ENCODE data around the gene JPT2. TPM values are rescaled to one million over a fixed set of nuclear protein-coding genes. Genes with fewer than 3 reads are reported as not detected.

Gene JPT2
- total and polyA plus RNA-seq, 2 experiments from 2014 or later, result 43.8 to 139 TPM

DNA sequence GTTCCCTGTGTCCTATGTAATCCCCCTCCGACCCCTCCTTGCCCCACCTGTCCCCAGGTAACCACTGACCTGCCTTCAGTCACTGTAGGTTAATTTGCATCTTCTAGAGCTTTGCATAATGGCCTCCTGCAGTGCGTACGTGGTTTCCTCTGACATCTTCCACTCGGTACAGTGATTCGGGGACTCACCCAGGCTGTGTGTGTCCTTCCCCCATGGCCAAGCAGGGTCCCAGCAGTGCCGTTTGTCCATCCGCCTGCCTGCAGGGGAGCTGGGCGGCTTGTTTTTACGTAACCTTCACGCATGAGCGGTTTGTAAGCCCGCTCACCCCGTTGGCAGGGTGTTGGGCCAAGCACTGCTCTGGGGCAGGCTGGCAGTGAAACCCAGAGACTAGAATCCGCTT, 35.9 kb downstream of the JPT2 start (continued):
- TF ChIP-seq REST (IDR thresholded peaks at IDR 0.05; ENCODE audit: unreplicated experiment), result no peak
- no peak for TF ChIP-seq CTCF (conservative IDR thresholded peaks at IDR 0.05; ENCODE audit: low read depth in 2 of 2)
- no peak for TF ChIP-seq POLR2AphosphoS5 (IDR thresholded peaks at IDR 0.05; ENCODE audit: low read depth)
- no peak for TF ChIP-seq JUNB (IDR thresholded peaks at IDR 0.05; ENCODE audit: unreplicated experiment)
- TF ChIP-seq ETS1 (IDR thresholded peaks at IDR 0.05), result no peak
- no peak for TF ChIP-seq NANOG (IDR thresholded peaks at IDR 0.05; ENCODE audit: borderline replicate concordance)
- TF ChIP-seq STAT1 (IDR thresholded peaks at IDR 0.05; ENCODE audit: unreplicated experiment), result no peak
- no peak for TF ChIP-seq CREB1 (CRISPR knock-in tag; IDR thresholded peaks at IDR 0.05; ENCODE audit: low read depth)
- TF ChIP-seq EZH2phosphoT487 (IDR thresholded peaks at IDR 0.05; ENCODE audit: unreplicated experiment), result no peak
- no peak for TF ChIP-seq ZNF331 (CRISPR knock-in tag; IDR thresholded peaks at IDR 0.05; ENCODE audit: low read depth)

DNA sequence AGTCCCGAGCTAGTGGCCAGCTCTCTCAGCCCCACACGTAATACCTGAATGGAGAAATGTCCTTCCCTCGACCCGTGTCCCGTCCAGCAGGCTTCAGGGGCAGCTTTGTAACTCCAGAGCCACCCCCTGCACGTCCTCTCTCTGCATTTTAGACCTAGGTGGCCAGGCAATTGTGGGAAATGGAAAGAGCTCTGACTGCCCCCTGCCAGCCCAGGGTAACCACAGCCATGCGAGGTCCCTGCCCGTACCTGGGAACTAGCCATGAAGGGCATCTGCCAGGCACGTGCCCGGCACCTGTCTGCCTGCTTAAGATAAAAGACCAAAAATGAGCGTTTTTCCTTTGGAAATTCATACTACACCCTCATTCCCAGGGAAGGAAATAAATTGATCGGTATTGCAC, 37.1 kb downstream of the JPT2 start:
- peaks cover 56% of the 10 kb centered on the region for H3K79me2 ChIP-seq (replicated peaks; ENCODE audit: insufficient read depth)
- no peak for TF ChIP-seq STAT1 (IDR thresholded peaks at IDR 0.05; ENCODE audit: unreplicated experiment)
- TF ChIP-seq JUNB (IDR thresholded peaks at IDR 0.05; ENCODE audit: unreplicated experiment), result no peak
- TF ChIP-seq NANOG (IDR thresholded peaks at IDR 0.05; ENCODE audit: borderline replicate concordance), result no peak
- TF ChIP-seq EZH2phosphoT487 (IDR thresholded peaks at IDR 0.05; ENCODE audit: unreplicated experiment), result no peak
- TF ChIP-seq REST (IDR thresholded peaks at IDR 0.05; ENCODE audit: unreplicated experiment), result no peak
- TF ChIP-seq ZNF331 (CRISPR knock-in tag; IDR thresholded peaks at IDR 0.05; ENCODE audit: low read depth), result no peak
- no peak for TF ChIP-seq EZH2 (IDR thresholded peaks at IDR 0.05; ENCODE audit: low read depth, unreplicated experiment)
- TF ChIP-seq CREB1 (CRISPR knock-in tag; IDR thresholded peaks at IDR 0.05; ENCODE audit: low read depth), result no peak
- TF ChIP-seq CTCF (conservative IDR thresholded peaks at IDR 0.05; ENCODE audit: low read depth in 2 of 2), result no peak
- no peak for TF ChIP-seq POLR2AphosphoS5 (IDR thresholded peaks at IDR 0.05; ENCODE audit: low read depth)
- no peak for TF ChIP-seq ETS1 (IDR thresholded peaks at IDR 0.05)
- TF ChIP-seq ZNF114 (CRISPR knock-in tag; IDR thresholded peaks at IDR 0.05), result no peak

More for the DNA sequence above, 37.1 kb downstream of the JPT2 start:
- Mint-ChIP-seq H3K27me3 (ENCODE audit: insufficient read depth, low read depth, poor library complexity) (peaks cover 2% of the 10 kb centered on the region), H3K4me3 (no peak overlapping the region), H3K9me3 (no peaks in the 10 kb centered on the region), H3K4me1 (peaks cover 23% of the 10 kb centered on the region), H3K27ac (no peak overlapping the region), H3K36me3 (ENCODE audit: low read depth) (no peaks in the 10 kb centered on the region)
- peaks cover 16% of the 10 kb centered on the region for H4K20me1 ChIP-seq (replicated peaks; ENCODE audit: insufficient read depth)
- no peaks in the 10 kb centered on the region for H3F3A ChIP-seq (replicated peaks; ENCODE audit: low read depth)
- no peaks in the 10 kb centered on the region for H3K27me3 ChIP-seq (ENCODE audit: insufficient read depth)
- H3K4me2 ChIP-seq, result no peak overlapping the region
- no peak overlapping the region for H3K4me3 ChIP-seq
- H3K27ac ChIP-seq (ENCODE audit: low read depth), result no peak overlapping the region
- no peaks in the 10 kb centered on the region for H3K9me2 ChIP-seq (ENCODE audit: insufficient read depth)
- ATAC-seq (no peak), DNase-seq (ENCODE audit: low spot score) (no peak)
- H3K4me1 ChIP-seq (ENCODE audit: insufficient read depth), result peaks cover 17% of the 10 kb centered on the region
- H3K36me3 ChIP-seq (ENCODE audit: insufficient read depth), result no peaks in the 10 kb centered on the region
- H2AFZ ChIP-seq, result no peak overlapping the region
